ENCODE data around the gene PRLH.
A peak's percentile ranks its signal among the peaks of the same experiment; 100 is the strongest.
"Not testable (repeated sequence)": the region's sequence is repeated elsewhere in the genome, so short reads cannot be mapped to it uniquely, and the experiment has no call there.

PRLH gene

DNA sequence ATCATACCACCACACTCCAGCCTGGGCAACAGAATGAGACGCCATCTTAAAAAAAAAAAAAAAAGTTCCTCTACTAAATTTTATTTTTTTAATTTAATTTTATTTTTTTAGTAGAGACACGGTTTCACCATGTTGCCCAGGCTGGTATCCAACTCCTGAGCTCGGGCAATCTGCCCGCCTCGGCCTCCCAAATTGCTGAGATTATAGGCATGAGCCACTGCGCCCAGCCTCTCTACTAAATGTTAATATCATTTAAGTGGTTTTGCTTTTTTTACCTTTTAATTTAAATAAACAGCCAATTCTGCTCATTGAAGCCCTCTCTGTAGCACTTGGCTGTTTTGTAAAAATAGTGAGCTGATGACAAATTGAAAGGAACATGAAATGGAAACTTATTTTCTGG lies 15.0 kb downstream of the PRLH start:
- H3K9me3 Mint-ChIP-seq: no peaks in the 10 kb centered on the region
- peaks cover 8% of the 10 kb centered on the region for H3K4me1 Mint-ChIP-seq
- H3K27ac Mint-ChIP-seq: no peak overlapping the region
- ATAC-seq (no peak), DNase-seq (ENCODE audit: low spot score in 2 of 2) (no peak)
- H3K36me3 Mint-ChIP-seq: peaks cover 5% of the 10 kb centered on the region
- H3K4me3 Mint-ChIP-seq: no peak overlapping the region

GRCh38 chr2:237581751-237582746 lies 15.7 kb downstream of the PRLH start:
- Mint-ChIP-seq H3K4me1 (peaks cover 1% of the 10 kb centered on the region), H3K9me3 (no peaks in the 10 kb centered on the region), H3K4me3 (no peak overlapping the region), H3K27ac (no peak overlapping the region), H3K36me3 (peaks cover 5% of the 10 kb centered on the region)
- peak in 1 of 2 donors; percentile 68 for DNase-seq (ENCODE audit: low spot score in 2 of 2)
- peak; percentile 92 for ATAC-seq

DNA sequence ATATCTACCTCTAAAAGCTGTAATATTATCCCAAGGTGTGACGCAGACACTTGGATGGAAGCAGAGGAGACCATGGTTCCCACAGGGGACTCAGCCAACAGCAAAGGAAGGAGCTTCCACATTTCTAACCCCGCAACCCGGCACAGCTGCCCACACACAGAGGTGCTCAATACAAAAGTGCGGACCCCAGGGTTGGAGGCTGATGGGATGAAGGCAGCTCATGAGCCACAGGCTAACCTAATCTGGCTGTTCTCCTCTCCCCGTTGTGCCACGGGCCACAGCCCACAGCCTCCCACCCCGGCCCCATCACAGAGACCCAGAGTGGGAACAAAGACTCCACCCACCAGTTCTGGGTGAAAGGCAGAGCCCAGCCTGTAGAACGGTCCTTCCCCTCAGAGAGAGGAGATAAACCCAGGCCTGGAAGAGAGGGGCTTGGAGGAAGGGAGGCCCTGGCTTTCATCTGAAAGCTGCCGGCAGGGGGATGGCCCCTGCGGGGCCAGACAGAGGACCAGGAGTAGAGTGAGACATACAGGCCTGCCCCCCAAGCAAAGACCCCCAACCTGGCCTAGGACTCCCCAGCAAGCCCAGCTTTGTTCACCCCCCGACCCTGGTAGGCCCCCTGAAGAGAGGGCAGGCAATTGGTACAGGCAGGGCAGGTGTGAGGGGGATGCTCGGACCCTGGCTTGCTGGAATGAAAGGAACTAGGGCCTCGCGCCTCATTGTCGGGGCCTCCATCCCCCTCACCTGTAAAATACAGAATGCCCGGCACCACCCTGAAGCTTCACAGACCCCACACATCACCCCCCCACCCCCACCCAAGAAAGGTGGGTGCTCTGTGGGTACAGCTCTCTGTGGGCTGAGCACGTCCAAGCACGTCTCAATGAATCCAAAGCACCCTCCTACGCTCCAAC lies 17.3 kb downstream of the PRLH start:
- DNase-seq (ENCODE audit: low spot score in 2 of 2): no peak
- H3K4me3 Mint-ChIP-seq: no peak overlapping the region
- H3K4me1 Mint-ChIP-seq: no peaks in the 10 kb centered on the region
- H3K27ac Mint-ChIP-seq: peak overlapping the region; percentile 13
- no peak for ATAC-seq
- no peaks in the 10 kb centered on the region for H3K9me3 Mint-ChIP-seq
- H3K36me3 Mint-ChIP-seq: peaks cover 5% of the 10 kb centered on the region

DNA sequence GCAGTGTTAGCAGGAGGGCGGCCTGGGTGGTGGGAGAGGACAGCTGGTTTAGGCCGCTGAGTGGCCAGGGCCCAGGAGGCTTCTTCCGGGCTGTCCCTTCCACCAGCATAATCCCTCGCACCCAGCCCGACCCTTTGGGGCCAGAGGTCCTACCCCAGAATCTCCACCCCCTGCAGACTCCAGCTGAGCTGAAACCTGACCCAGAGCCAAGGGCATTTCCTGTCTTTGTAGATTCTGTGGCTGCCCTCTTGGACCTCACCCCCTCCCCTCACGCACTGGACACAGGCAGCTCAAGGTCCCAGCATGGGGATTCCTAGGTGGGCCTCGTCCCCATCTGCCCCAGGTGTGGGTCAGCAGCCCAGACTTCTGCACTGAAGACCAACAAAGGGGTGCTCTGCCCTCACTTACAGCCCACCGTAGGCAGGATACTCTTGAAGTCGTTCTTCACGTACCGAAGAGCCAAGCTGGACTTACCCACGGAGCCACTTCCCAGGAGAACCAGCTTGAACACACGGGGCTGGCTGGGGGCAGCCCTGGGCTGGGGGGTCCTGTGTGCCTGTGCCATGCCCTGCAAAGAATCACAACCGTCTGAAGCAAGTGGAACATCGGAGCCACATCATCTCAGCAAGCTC lies 19.3 kb downstream of the PRLH start:
- ATAC-seq: no peak

DNA sequence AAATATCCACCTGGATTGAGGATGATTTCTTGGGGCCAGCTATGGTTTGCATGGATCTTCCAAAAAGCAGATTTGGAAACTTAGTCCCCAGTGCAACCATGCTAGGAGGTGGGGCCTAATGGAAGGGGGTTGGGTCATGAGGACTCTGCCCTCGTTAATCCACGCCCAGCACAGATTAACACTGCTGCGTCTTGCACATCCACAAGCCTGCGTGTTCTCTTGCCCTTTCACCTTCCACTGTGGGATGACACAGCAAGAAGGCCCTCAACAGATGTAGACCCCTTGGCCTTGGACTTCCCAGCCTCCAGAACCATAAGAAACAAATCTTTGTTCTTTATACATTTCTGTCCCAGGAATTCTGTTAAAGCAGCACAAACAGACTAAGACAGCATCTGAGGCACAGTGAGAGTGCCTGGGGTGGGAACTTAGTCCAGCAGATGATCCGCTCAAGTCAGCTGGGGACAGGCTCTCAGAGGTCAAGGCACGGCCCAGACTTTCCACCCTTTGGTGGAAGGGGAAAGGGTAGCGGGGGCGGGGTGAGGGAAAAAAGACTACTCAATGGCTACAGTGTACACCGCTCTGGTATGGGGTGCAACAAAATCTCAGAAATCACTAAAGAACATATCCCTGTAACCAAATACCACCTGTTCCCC lies 21.8 kb downstream of the PRLH start:
- peaks cover 10% of the 10 kb centered on the region for H3K4me1 Mint-ChIP-seq
- no peak overlapping the region for H3K4me3 Mint-ChIP-seq
- H3K36me3 Mint-ChIP-seq: no peaks in the 10 kb centered on the region
- DNase-seq (ENCODE audit: low spot score in 2 of 2) (no peak), ATAC-seq (no peak)
- no peaks in the 10 kb centered on the region for H3K9me3 Mint-ChIP-seq
- no peak overlapping the region for H3K27ac Mint-ChIP-seq

More for the DNA sequence above, 19.3 kb downstream of the PRLH start:
- H3K4me3 Mint-ChIP-seq: no peak overlapping the region
- H3K36me3 Mint-ChIP-seq: peaks cover 5% of the 10 kb centered on the region
- no peak overlapping the region for H3K27ac Mint-ChIP-seq
- no peak for DNase-seq (ENCODE audit: low spot score in 2 of 2)
- H3K4me1 Mint-ChIP-seq: no peaks in the 10 kb centered on the region
- no peaks in the 10 kb centered on the region for H3K9me3 Mint-ChIP-seq

DNA sequence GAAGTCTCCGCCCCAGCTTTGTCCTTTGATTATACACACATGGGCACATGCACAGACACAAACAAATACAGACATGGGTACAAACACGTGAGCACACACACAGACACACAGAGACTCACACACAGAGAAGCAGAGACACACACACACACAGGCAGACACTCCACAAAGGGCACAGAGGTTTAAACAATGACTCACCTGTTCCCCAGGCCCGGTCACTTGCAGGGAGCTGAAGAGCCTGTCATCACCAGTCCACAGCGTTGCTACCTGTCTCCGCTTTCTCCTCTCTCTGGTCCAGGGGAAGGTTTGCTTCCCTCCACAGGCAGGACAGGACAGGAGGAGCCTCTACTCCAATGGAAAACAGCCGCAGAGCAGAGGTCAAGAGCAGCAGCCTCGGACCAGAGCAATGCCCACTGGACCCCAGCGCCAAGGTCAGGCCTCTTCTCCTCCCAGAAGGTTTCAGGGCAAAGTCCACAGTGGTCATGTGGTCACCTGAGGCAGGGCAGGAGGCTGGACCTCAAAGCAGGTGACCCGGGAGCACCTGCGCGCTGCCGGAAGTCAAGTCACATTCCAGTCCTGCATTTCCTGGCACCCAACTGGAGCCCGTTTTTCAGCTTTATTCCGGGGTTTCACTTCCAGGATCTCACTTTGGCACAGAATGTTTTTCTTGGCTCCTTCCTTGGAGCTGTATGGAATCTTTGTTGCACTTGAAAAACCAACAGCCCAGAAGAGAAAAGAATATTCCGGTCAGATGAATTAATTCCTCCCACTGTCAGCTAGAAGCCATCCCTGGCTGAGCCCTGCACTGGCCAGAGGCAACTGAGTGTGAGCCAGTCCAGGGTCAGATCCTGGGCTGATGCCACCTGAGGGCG lies 24.1 kb downstream of the PRLH start, which contains the start of gene RAB17:
Gene RAB17 (minus strand): TSS at position 463 of the 869 bp plus-strand sequence. CDS start 4,580 bp downstream, outside the sequence.
- DNase-seq (ENCODE audit: low spot score in 2 of 2) (no peak), ATAC-seq (peak; percentile 52)
- Mint-ChIP-seq H3K27ac (no peak within 1 kb of the TSS), H3K4me1 (peaks cover 10% of the 10 kb centered on the region), H3K4me3 (no peak within 1 kb of the TSS), H3K36me3 (no peaks in the 10 kb centered on the region), H3K9me3 (no peaks in the 10 kb centered on the region)

- H3K4me1 Mint-ChIP-seq: peaks cover 10% of the 10 kb centered on the region
- ATAC-seq (no peak), DNase-seq (ENCODE audit: low spot score in 2 of 2) (no peak)
- no peak overlapping the region for H3K4me3 Mint-ChIP-seq
- no peaks in the 10 kb centered on the region for H3K36me3 Mint-ChIP-seq
- H3K27ac Mint-ChIP-seq: no peak overlapping the region
- H3K9me3 Mint-ChIP-seq: no peaks in the 10 kb centered on the region
These were observed 24.9 kb downstream of the PRLH start for GRCh38 chr2:237591141-237591881.

DNA sequence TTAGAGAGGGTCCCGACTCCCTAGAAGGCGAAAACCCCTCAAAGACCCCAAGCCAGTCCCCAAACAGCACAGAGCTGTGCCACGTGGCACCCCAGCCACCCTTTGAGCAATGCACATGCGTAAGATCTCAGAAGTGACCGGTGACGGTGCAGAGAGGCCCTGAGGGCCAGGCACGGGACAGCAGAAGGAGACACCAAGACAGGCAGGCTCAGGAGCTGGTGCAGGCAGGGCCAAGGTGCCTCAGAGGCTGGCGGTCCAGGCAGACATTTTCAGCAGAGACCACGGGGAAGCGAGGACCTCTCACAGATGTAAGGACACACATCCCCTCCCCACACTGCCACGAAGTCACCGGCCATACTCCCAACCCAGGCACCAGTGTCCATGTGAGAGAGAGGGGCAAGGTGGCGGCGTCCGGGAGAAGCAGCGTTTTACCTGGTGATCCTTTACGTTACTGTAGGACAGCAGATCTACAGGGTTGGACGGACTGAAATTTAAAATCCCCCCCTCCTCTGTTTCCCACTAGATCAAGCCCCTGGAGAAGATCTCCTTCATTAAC lies 26.1 kb downstream of the PRLH start:
- no peak for ATAC-seq
- no peaks in the 10 kb centered on the region for H3K36me3 Mint-ChIP-seq
- H3K4me3 Mint-ChIP-seq: no peak overlapping the region
- no peaks in the 10 kb centered on the region for H3K9me3 Mint-ChIP-seq
- H3K4me1 Mint-ChIP-seq: peaks cover 11% of the 10 kb centered on the region
- DNase-seq (ENCODE audit: low spot score in 2 of 2): no peak
- H3K27ac Mint-ChIP-seq: no peak overlapping the region

DNA sequence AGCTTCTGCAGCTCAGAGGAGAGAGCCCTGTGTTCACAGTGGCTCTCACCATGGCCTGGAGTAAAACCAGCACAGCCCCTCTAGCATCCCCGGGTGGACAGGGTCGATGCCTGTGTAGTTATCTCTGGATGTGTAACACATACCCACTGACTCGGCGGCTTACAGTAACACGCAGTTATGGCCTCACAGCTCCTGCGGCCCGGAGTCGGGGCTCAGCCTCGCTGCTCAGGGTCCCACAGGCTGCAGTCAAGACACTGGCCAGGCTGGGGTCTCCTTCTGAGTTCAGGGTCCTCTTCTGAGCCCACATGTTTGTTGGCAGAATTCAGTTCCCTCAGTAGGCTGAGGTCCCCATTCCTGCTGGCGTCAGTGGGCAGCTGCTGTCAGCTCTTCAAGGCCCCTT lies 26.7 kb downstream of the PRLH start:
- H3K27ac Mint-ChIP-seq: no peak overlapping the region
- ATAC-seq (no peak), DNase-seq (ENCODE audit: low spot score in 2 of 2) (no peak)
- no peaks in the 10 kb centered on the region for H3K36me3 Mint-ChIP-seq
- H3K4me3 Mint-ChIP-seq: no peak overlapping the region
- peaks cover 16% of the 10 kb centered on the region for H3K4me1 Mint-ChIP-seq
- no peaks in the 10 kb centered on the region for H3K9me3 Mint-ChIP-seq

DNA sequence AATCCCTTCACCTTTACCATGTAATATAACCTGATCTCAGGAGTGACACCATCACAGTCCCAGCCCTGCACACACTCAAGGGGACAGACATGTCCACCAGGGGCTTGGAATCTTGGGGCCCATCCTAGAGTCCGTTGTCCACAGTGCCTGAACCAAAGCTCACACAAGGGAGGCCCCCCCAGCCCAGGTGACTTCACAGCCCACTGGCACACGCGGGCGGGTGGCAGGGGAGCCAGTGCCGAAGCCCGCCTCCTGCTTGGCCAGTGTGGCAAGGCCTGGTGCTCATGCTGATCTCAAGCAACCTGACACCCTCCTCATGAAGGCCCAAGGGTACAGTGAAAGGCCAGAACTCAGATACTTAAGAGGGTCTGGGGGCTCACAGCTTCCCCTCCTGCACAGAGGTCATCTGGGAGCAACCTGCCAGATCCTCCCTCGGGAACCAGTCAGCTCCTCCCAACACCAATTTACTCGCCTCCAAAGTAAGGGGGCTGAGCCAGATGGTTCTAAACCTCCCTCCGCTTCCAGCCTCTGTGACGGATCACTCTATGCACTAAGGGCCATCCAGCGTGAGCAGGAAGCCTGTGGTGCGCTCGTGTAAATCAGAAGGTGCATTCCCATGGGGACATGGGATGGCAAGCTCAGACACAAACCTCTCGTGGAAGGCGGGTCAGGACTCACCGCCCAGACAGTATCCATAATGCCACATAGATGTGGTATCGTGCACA lies 27.4 kb downstream of the PRLH start:
- H3K4me3 Mint-ChIP-seq: no peak overlapping the region
- H3K4me1 Mint-ChIP-seq: peaks cover 24% of the 10 kb centered on the region
- H3K27ac Mint-ChIP-seq: no peak overlapping the region
- no peaks in the 10 kb centered on the region for H3K9me3 Mint-ChIP-seq
- DNase-seq (ENCODE audit: low spot score in 2 of 2) (no peak), ATAC-seq (no peak)
- no peaks in the 10 kb centered on the region for H3K36me3 Mint-ChIP-seq

- no peaks in the 10 kb centered on the region for H3K36me3 Mint-ChIP-seq
- no peak for DNase-seq (ENCODE audit: low spot score in 2 of 2)
- H3K9me3 Mint-ChIP-seq: no peaks in the 10 kb centered on the region
- peaks cover 25% of the 10 kb centered on the region for H3K4me1 Mint-ChIP-seq
- no peak for ATAC-seq
- H3K4me3 Mint-ChIP-seq: no peak overlapping the region
- H3K27ac Mint-ChIP-seq: no peak overlapping the region
These were observed 28.1 kb downstream of the PRLH start for GRCh38 chr2:237594514-237594871.

DNA sequence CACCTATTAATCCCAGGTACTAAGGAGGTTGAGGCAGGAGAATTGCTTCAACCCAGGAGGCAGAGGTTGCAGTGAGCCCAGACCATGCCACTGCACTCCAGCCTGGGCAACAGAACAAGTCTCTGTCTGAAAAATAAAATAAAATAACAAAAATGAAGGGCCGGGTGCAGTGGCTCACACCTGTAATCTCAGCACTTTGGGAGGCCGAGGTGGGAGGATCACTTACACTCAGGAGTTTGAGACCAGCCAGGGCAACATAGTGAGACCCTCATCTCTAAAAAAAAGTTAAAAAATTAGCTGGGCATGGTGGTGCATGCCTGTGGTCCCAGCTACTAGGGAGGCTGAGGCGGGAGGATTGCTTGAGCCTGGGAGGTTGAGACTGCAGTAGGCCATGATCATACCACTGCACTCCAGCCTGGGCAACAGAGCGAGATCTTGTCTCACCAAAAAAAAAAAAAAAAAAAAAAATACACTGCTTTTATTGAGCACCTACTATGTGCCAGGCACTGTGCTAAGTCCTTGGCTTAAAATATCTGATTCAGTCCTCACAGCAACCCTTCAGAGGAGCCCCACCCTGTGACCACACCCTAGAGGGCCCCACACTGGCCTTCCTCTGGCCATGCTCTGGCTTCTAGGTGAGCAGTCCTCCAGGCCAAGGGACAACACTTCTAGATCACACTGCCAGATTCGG lies 29.6 kb downstream of the PRLH start:
- H3K27ac Mint-ChIP-seq; H3K4me3 Mint-ChIP-seq; ATAC-seq; DNase-seq (ENCODE audit: low spot score in 2 of 2); H3K36me3 Mint-ChIP-seq; H3K9me3 Mint-ChIP-seq: not testable (repeated sequence)
- peaks cover 24% of the 10 kb centered on the region for H3K4me1 Mint-ChIP-seq
